Measurements from ENCODE around the gene ARL13B. TPM values are rescaled to one million over a fixed set of nuclear protein-coding genes. Genes with fewer than 3 reads are reported as not detected.
"Not testable (repeated sequence)": the region's sequence is repeated elsewhere in the genome, so short reads cannot be mapped to it uniquely, and the experiment has no call there.

Gene ARL13B
- total RNA-seq, 1 experiment from 2014 or later = 18.4 TPM

DNA sequence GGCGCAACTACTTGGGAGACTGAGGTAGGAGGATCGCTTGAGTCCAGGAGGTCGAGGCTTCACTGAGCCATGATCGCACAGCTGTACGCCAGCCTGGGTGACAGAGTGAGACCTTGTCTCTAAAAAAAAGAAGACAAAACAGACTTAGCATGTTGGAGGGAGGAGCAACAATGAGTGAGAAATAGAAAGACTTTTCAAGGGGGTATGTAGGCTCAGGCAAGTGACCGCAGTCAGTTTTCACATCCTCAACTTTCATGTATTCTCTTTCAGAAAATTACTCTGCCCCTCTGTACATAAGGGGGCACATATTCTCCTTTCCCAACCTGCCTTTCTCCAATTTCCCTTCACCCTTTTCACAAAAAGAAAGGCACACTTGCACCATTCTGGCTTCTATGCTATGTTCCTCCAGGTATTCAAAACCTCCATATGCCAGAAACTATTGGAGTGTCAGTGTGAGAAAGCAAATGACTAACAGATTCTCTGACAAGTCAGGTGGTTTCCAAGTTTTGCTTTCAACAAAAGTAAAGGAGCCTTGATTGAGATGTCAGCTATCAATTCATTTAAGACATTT is 90.5 kb downstream of the ARL13B start:
- no TSS peak for BruUV-seq (replicated peaks)
- no peaks in the 10 kb centered on the region for H3K27me3 ChIP-seq (replicated peaks; ENCODE audit: insufficient read depth, low read depth, low read length, poor library complexity)
- CTCF ChIA-PET = no interaction called here
- POLR2A ChIA-PET (ENCODE audit: low non-redundant PET) = no interaction called here
- no peaks in the 10 kb centered on the region for H3K36me3 ChIP-seq (ENCODE audit: insufficient read depth, low read length, poor library complexity, severe bottlenecking)
- H3K4me1 ChIP-seq (ENCODE audit: insufficient read depth, low read length, poor library complexity, severe bottlenecking) = no peaks in the 10 kb centered on the region
- no peak overlapping the region for H3K27ac ChIP-seq (ENCODE audit: low read depth, low read length, poor library complexity, severe bottlenecking)
- intact Hi-C loops (cut with micrococcal nuclease; ENCODE audit: unreplicated experiment) = no loop called here
- no peak for TF ChIP-seq CTCF (conservative IDR thresholded peaks at IDR 0.05; ENCODE audit: low read depth, low read length)
- TF ChIP-seq EZH2 (IDR thresholded peaks at IDR 0.05; ENCODE audit: borderline replicate concordance, low read depth, low read length, poor library complexity, severe bottlenecking) = no peak
- no peak for DNase-seq (ENCODE audit: low spot score)
- H3K4me3 ChIP-seq (ENCODE audit: low read depth, low read length, poor library complexity, severe bottlenecking) = no peak overlapping the region
- H3K9me3 ChIP-seq (ENCODE audit: low read depth, low read length, poor library complexity, severe bottlenecking) = no peaks in the 10 kb centered on the region

GRCh38 chr3:94071713-94072284 is 91.8 kb downstream of the ARL13B start:
- no peak for TF ChIP-seq EZH2 (IDR thresholded peaks at IDR 0.05; ENCODE audit: borderline replicate concordance, low read depth, low read length, poor library complexity, severe bottlenecking)
- TF ChIP-seq CTCF (conservative IDR thresholded peaks at IDR 0.05; ENCODE audit: low read depth, low read length) = no peak
- intact Hi-C loops (cut with micrococcal nuclease; ENCODE audit: unreplicated experiment) = no loop called here
- CTCF ChIA-PET = interaction anchor here (0.5 to 0.7 kb wide), 2 partner anchors 73 to 219 kb away, joined by 3 to 8 read pairs; no protein-coding TSS in a partner anchor

DNA sequence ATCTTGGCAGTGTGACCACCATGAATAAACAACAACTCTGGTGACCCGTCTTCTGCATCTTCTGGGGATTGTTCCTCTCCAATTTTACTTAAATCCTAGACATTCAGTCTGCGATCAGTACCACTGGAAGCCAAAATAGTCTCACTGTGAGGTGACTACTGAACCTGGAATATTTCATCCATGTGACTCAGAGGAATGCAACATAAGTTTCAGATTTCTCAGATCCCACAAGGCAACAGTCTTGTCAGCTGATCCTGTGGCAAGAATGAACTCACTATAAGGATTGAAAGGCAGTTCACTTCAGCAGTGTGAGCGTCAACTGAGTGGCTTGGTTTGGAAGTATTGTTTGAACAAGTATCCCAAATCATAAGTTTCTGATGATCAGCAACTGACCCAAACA is 96.1 kb downstream of the ARL13B start:
- Histone ChIP-seq H3K27me3 (replicated peaks; ENCODE audit: insufficient read depth, low read depth, low read length, poor library complexity) (no peaks in the 10 kb centered on the region), H3K27ac (ENCODE audit: low read depth, low read length, poor library complexity, severe bottlenecking) (no peak overlapping the region), H3K4me3 (ENCODE audit: low read depth, low read length, poor library complexity, severe bottlenecking) (no peak overlapping the region), H3K9me3 (ENCODE audit: low read depth, low read length, poor library complexity, severe bottlenecking) (no peaks in the 10 kb centered on the region), H3K36me3 (ENCODE audit: insufficient read depth, low read length, poor library complexity, severe bottlenecking) (no peaks in the 10 kb centered on the region), H3K4me1 (ENCODE audit: insufficient read depth, low read length, poor library complexity, severe bottlenecking) (no peaks in the 10 kb centered on the region)
- ChIA-PET CTCF (no interaction called here), POLR2A (ENCODE audit: low non-redundant PET) (no interaction called here)
- no peak for TF ChIP-seq EZH2 (IDR thresholded peaks at IDR 0.05; ENCODE audit: borderline replicate concordance, low read depth, low read length, poor library complexity, severe bottlenecking)
- TF ChIP-seq CTCF (conservative IDR thresholded peaks at IDR 0.05; ENCODE audit: low read depth, low read length) = no peak
- no TSS peak for BruUV-seq (replicated peaks)
- no peak for DNase-seq (ENCODE audit: low spot score)
- intact Hi-C loops (cut with micrococcal nuclease; ENCODE audit: unreplicated experiment) = no loop called here

More at GRCh38 chr3:94071713-94072284, 91.8 kb downstream of the ARL13B start:
- POLR2A ChIA-PET (ENCODE audit: low non-redundant PET) = no interaction called here
- no TSS peak for BruUV-seq (replicated peaks)
- no peak overlapping the region for H3K27ac ChIP-seq (ENCODE audit: low read depth, low read length, poor library complexity, severe bottlenecking)
- H3K4me3 ChIP-seq (ENCODE audit: low read depth, low read length, poor library complexity, severe bottlenecking) = no peak overlapping the region
- H3K36me3 ChIP-seq (ENCODE audit: insufficient read depth, low read length, poor library complexity, severe bottlenecking) = no peaks in the 10 kb centered on the region
- no peaks in the 10 kb centered on the region for H3K4me1 ChIP-seq (ENCODE audit: insufficient read depth, low read length, poor library complexity, severe bottlenecking)
- DNase-seq (ENCODE audit: low spot score) = no peak
- no peaks in the 10 kb centered on the region for H3K9me3 ChIP-seq (ENCODE audit: low read depth, low read length, poor library complexity, severe bottlenecking)
- no peaks in the 10 kb centered on the region for H3K27me3 ChIP-seq (replicated peaks; ENCODE audit: insufficient read depth, low read depth, low read length, poor library complexity)

DNA sequence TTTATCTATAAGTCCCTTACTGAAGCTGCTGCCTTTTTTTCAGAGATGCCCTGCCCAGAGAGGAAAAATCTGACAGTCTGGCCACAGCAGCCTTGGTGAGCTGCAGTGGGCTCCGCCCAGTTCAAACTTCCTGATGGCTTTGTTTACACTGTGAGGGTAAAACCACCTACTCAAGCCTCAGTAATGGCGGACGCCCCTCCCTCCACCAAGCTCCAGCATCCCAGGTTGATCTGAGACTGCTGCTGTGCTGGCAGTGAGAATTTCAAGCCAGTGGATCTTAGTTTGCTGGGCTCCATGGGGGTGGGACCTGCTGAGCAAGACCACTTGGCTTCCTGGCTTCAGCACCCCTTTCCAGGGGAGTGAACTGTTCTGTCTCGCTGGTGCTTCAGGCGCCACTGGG is 100.6 kb downstream of the ARL13B start:
- H3K9me3 ChIP-seq (ENCODE audit: low read depth, low read length, poor library complexity, severe bottlenecking); H3K27me3 ChIP-seq (replicated peaks; ENCODE audit: insufficient read depth, low read depth, low read length, poor library complexity); intact Hi-C loops (cut with micrococcal nuclease; ENCODE audit: unreplicated experiment); H3K4me3 ChIP-seq (ENCODE audit: low read depth, low read length, poor library complexity, severe bottlenecking); H3K4me1 ChIP-seq (ENCODE audit: insufficient read depth, low read length, poor library complexity, severe bottlenecking); DNase-seq (ENCODE audit: low spot score); POLR2A ChIA-PET (ENCODE audit: low non-redundant PET); BruUV-seq (replicated peaks); CTCF ChIA-PET; H3K27ac ChIP-seq (ENCODE audit: low read depth, low read length, poor library complexity, severe bottlenecking); H3K36me3 ChIP-seq (ENCODE audit: insufficient read depth, low read length, poor library complexity, severe bottlenecking): not testable (repeated sequence)

Data from A673 (cell line).